Retina (tissue), 1 donor: Measurements from ENCODE around the gene TMEM178B.

ENCODE experiments used
- DNase-seq: peaks from one replicate; pipeline ENCODE4 v3.0.0-alpha.2; 2016

The TMEM178B gene

DNA sequence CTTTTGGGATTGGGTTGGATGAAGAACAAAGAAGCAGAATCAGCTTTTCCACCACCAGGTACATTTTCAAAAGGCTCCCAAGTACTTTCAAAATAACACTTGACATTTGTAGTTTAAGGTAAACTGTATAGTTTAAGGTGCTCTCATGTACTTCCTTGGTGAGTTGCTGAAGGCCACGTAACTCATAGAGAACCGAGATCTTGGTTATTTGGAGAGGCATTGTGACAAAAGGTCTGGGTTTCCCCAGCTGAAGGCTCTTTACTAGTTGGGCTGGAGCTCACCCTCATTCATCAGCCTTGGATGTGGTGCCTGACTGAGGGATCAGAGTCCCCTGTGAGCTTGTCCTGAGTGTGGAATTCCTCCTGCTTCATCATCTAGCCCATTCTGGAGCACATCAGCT lies 191.8 kb downstream of the TMEM178B start:
- no peak for DNase-seq

DNA sequence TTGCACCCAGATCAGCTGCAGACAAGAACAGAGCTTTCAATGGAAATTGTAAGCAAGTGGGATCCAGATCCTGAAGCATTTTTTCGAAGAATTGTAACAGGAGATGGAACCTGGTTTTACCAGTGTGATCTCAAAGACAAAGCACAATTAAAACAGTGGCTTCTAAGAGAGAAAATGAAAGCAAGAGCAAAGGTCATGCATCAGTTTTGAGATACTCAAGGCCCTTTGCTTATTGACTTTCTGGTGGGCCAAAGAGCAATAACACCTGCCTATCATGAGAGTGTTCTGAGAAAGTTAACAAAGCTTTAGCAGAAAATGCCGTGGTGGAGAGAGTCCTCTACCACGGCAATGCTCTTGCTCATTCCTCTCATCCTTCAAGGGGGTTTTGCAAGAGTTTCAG lies 194.8 kb downstream of the TMEM178B start:
- DNase-seq = no peak

DNA sequence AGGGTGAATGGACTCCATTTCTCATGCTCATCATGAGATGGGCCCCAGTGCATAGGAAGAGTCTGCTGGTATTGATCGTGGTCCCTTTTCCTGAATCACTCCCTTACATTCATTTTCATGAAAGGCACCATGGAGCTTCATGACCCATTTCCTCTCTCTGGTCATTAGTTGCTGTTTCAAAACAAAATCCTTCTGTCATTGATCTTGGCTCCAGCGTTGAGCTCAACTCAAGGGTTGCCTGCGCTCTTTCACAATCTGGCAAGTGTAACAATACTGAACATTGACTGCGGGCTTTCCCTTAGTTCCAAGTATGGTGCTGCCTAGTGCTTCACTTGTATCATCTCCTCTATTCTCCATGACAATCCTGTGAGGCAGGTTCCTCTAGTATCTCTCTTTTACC lies 197.6 kb downstream of the TMEM178B start:
- no peak for DNase-seq

DNA sequence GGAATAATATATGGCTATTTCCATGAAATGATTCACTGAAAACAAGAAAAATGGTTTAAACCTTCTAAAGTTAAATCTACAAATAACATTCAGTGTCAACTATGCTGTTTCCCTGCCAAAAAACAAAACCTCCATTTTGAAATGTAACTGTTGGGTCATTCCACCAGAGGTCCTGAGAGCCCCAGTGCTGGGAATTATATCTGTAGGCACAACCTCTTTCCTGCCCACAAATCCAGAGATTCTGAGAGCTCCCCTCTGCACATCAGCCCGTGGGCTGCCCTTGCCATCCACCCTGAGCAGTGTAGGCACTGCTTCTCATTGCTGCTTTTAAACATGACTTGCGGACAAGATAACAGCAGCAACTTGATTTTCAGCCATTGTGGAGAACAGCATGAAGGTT lies 198.6 kb downstream of the TMEM178B start:
- DNase-seq = no peak

DNA sequence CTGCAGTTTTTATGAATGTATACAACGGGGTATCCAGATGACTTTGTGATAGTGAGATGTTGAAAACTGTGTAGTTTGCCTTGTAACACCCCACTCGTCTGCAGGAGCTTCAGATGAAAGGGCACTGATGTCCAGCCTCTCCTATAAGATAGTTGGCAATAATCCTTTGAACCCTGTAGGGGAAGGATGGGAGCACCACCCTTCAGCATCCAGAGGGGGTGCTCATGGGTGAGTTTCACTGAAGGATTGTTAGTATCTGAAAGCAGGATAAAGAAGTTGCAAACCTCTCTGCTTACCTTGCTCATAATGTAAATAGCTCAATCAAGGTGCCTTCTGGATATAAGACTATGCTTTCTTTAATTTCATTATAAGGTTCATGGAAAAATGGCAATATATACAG lies 201.5 kb downstream of the TMEM178B start:
- no peak for DNase-seq

DNA sequence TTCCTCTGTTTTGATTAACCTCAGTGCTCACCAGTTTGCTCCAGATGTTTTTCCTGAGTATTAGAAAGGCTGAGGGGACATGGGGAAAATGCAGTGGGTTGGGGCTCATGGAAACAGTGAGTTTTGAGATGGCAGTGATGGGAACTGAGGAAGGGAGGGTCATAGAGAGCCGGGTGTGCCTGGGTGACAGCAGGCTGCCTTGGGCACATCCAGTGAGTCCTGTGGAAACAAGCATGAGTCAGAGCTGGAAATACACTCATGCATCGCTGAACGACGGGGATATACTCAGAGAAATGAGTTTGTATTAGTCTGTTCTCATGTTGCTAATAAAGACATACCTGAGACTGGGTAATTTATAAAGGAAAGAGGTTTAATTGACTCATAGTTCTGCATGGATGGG lies 202.2 kb downstream of the TMEM178B start:
- DNase-seq = no peak

GRCh38 chr7:141280100-141280499 lies 206.2 kb downstream of the TMEM178B start:
- DNase-seq = no peak

DNA sequence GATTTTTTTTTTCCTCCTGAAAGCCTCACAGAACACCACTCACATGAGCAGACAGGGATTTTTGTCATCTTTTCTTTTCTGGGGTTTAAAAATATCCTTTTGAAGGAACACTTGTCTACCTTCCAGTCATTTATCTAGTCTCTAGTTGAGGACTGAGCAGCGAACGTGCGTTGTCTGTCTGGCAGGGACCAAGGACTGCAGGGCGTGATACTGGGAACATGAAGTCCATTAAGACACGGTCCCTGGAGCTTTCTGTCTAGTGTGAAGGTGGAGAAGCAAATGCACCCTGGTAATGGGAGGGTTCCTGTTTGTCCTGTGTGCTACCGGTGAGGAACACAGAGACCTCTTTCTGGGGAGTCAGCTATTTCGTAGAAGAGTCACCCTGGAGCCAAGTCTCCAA lies 207.4 kb downstream of the TMEM178B start:
- DNase-seq = no peak

GRCh38 chr7:141286522-141286921 lies 212.7 kb downstream of the TMEM178B start:
- DNase-seq = no peak

DNA sequence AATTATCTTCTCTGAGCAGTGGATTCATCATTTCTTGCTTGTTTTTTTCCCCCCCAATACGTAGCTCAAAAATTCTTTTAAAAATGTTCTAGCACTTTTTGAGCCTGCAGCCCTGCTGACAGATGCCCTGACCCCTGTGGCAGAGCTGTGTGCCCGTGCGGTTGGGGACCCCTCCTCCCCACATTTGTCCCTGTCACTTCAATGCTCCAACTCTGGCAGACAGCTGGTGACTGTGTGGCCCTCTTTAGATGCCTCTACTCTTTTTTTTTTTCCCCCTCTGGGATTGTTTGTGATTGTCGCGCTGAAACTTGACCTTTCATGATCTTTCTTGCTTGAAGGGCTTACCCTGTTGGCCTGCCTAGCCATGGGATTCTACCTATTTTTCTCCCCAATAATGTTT lies 214.1 kb downstream of the TMEM178B start:
- DNase-seq = peak; percentile 28

DNA sequence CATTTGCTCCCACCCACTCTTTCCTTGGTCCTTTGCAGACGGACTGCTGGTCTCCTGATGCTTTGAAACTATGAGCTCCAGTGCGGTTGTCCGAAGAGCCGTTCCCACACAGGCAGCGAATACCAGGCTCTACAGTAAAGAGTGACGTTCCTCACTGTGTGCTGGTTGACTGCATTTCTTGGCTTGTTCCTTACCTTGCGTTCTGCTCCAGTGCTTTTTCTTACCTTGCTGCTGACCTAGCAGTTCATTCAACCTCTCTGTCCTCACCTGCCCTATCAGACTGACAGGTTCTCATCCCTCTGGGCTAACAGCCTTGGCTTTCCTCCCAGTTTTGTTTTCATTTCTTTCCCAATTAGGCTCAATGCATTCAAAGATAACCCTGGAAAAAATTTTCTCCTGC lies 214.8 kb downstream of the TMEM178B start:
- DNase-seq = no peak

DNA sequence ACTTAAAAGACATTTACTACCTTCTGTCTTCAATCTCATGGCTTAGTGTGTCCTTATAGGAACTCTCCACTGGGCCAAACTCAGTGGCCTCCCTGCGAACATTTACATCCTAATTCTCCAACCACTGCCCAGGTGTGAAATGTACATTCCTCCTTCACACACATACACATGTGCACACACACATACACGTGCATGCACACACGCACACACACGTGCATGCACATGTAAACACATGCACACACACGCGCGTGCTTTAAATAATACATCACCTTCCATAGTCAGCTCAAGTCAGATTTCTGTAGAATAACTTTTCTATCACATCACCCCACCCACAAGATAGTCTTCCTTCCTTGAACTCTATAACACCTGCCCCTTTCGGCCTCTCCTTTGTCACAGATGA lies 216.5 kb downstream of the TMEM178B start:
- no peak for DNase-seq

- DNase-seq = no peak
These were observed 217.1 kb downstream of the TMEM178B start for GRCh38 chr7:141290973-141291372.

DNA sequence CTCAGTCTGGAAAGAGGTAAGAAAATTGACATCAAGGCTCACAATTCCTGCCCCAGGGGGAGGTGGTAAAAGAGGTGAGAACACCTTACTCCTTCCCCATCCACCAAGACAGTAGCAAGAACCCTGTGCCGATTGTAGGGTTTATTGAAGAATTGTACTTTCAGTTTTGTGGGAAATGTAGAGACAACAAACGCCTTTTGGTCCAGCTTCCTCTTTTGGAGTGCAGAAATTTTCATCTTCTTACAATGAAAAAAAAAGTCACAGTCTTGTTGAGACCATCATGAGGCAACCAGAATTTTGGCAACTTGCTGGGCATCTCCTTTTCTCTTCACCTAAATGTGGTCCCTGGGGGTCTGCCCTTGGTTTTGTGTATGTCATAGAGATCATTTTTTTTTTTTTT lies 217.7 kb downstream of the TMEM178B start:
- no peak for DNase-seq

DNA sequence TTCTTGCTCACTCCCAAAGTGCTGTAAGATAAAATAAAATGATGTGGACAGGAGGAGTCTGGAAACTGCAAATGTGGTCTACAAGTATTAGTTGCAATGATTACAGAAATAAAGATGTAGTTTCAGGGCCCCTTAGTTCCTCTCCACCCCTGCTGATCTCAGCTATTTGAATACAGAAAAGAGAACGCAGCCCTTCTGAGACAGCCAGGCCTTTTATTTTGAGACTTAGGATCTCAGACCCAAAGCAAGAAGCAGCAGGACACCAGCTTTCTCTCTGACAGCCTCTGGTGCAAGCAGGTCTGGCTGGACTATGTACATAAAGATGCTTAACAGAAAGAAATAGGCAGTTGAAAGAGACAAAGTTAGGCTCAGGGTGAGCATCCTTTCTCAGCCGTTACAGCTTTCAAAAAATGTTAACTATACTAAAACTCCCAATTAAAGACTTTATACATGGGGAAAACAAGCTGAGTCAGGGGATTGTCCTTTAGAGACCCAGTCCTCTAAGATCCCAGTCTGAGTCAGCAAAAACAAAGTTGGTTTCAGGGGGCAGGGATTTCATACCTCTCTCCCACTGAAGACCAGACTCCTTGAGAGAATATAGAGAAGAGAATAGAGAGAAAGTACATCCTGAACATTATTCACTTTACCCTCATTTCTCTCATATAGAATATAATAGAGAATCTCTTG lies 220.4 kb downstream of the TMEM178B start:
- no peak for DNase-seq

- no peak for DNase-seq
These were observed 221.6 kb downstream of the TMEM178B start for GRCh38 chr7:141295367-141295895.

- DNase-seq = no peak
These were observed 227.0 kb downstream of the TMEM178B start for GRCh38 chr7:141300816-141301215.

DNA sequence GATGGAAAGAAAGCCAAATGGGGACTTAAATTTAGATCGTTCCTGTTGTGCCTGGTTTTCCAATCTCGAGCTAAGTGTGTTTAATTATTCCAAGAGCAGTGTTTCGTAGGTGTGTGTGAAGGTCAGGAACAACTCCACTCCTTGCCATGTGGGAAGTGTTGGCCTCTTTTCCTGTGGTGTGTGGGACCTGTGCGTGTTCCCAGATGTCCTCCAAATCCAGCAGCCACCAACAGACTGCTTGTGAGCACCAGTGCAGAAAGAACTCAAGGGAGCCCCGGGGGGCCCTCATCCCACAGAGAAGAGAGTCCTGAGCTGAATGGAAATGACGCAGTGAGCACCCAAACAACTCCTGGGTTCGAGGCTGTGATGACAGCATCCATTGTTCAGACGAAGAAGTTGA lies 227.7 kb downstream of the TMEM178B start:
- no peak for DNase-seq

GRCh38 chr7:141302617-141303016 lies 228.8 kb downstream of the TMEM178B start:
- DNase-seq = no peak

DNA sequence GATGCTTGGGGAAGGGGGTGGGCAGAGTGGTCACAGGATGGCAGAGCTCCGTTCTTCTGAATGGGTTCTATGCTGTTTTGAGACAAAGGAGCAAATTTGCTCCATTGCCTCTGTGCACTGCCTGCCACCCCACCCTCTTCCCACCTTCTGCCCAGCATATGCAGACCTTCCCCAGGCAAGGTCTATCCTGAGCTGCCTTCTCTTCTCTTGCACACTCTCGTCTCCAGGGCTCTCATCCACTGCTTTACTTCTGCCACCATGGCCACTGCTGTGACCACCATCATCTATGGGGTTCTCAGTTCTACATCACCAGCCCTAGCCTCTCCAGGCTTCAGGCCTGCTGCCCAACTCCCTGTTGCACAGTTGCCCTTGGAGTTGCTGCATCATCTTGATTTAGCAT lies 230.4 kb downstream of the TMEM178B start:
- no peak for DNase-seq

- DNase-seq = no peak
These were observed 232.2 kb downstream of the TMEM178B start for GRCh38 chr7:141306081-141306480.

DNA sequence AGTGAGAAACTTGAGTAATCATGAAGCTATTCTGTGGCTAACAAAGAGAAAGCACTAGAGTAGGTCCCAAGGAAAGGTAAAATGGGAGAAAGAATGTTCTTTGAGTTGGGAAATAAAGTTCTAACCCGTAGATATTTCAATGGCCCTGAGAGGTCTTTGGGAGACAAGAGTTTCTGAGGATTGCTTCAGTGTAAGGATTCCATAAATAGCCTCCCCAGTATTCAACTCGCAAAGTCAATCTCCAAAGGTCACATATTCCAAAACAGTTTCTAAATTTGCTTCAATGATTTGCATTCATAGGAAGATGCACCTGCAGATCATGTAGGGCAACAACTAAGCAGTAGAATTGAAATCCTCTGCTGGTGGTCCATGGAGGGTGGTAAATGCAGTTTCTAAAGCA lies 238.5 kb downstream of the TMEM178B start:
- DNase-seq = no peak

- DNase-seq = no peak
These were observed 239.1 kb downstream of the TMEM178B start for GRCh38 chr7:141312828-141313521.

- no peak for DNase-seq
These were observed 240.0 kb downstream of the TMEM178B start for GRCh38 chr7:141313896-141314295.
